ENCODE measurements around the gene MKNK1. TPM values are rescaled to one million over a fixed set of nuclear protein-coding genes. Genes with fewer than 3 reads are reported as not detected.

The MKNK1 gene
- total RNA-seq, 4 donors from 2014 or later = 15.8 to 39.1 (median 27.4) TPM

DNA sequence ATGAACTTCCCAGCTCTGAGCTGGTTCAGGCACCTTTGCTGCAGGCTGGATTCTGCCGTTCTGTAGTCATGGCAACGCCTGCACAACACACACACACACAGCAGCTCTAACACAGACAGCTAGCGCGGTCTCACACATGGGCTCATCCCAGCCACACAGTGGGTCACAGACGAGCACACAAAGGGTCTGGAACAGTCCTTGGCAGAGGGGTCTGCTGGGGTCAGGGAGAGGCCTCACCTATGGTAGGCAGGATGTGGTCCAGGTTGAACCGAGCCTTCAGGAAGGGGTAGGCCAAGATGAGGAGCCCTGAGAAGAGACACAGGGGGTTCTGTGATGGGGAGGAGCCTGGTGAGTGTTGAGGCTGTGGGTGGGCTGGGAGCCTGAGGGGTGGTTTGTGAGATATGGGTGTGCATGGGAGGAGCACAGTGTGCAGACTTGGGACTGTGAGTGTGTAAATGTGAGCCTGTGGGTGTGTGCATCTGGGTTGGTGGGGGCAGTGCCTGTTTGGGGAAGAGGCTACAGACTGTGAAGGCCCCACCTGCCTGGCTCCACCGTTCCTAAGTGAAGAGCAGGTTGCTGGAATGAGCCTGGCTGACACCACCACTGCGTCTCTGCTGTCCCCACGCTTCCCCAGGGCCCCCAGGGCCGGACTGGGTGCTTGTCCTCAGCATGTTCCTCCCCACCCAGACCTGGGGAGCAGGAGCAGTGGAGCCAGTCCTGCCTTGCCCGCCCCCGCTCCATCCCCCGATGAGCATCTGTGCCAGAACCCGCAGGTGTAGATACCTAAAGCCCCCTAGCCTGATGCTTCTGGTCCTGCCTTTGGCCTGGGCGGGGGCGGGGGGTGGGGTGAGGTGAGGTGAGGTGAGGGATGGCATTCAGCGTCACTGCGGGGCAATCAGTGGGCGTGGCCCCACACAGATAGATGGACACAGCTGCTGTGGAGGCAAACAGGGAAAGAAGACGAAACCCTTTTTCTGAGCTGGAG lies 54.1 kb downstream of the MKNK1 start:
- no peak overlapping the region for H3K27ac ChIP-seq
- peaks cover 28% of the 10 kb centered on the region for H3K27me3 ChIP-seq
- H3K4me3 ChIP-seq = no peak overlapping the region
- H3K4me1 ChIP-seq = peaks cover 11% of the 10 kb centered on the region
- TF ChIP-seq POLR2AphosphoS5 (IDR thresholded peaks at IDR 0.05) (no peak), EP300 (IDR thresholded peaks at IDR 0.05) (no peak), POLR2A (IDR thresholded peaks at IDR 0.05) (no peak)
- TF ChIP-seq, protein P1, sequence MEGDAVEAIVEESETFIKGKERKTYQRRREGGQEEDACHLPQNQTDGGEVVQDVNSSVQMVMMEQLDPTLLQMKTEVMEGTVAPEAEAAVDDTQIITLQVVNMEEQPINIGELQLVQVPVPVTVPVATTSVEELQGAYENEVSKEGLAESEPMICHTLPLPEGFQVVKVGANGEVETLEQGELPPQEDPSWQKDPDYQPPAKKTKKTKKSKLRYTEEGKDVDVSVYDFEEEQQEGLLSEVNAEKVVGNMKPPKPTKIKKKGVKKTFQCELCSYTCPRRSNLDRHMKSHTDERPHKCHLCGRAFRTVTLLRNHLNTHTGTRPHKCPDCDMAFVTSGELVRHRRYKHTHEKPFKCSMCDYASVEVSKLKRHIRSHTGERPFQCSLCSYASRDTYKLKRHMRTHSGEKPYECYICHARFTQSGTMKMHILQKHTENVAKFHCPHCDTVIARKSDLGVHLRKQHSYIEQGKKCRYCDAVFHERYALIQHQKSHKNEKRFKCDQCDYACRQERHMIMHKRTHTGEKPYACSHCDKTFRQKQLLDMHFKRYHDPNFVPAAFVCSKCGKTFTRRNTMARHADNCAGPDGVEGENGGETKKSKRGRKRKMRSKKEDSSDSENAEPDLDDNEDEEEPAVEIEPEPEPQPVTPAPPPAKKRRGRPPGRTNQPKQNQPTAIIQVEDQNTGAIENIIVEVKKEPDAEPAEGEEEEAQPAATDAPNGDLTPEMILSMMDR (IDR thresholded peaks at IDR 0.05) = no peak
- 27% methylated on average over 13 of the region's 20 CpGs for WGBS
- H3K36me3 ChIP-seq = no peaks in the 10 kb centered on the region
- H3K9me3 ChIP-seq = no peaks in the 10 kb centered on the region
- DNase-seq (ENCODE audit: low spot score in 2 of 2) = no peak

DNA sequence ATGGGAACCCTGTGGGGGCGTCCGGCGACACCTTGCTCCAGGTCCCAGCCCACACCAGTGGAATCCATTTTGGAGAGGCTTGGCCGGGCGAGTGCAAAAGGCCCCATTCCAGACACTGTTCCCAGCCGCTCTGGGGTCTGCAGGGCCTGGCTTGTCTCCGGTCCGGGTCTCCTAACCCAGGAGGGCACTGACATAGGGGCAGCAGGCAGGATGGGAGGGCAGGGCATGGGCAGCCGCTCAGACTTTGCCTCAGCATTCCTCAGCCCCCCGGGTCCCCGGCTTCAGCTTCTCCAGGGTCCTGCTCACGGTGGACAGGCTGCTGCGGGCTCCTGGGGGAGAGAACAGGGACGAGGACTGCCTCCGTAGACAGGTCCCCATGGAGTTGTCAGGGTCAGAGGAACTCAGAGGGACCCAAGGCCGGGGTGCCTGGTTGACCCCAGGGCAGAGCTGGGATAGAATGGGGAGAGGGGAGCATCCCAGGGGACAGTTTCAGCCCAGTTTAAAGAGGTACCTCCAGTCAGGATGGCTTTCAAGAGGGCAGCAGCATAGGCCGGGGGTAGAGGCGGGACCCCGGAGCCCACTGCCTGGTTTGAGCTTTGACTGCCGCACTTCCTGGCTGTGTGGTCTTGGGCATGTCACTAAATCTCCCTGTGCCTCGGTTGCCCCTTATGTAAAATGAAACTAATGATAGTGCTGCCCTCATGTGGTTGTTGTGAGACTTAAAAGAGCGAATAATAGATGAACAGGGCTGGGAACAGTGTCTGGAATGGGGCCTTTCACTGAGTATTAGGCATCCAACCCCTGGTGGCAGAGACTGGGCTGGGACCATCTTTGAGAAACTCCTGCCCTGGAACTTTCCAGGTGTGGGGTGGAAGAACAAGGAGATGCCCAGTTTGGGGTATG lies 56.3 kb downstream of the MKNK1 start:
- H3K9me3 ChIP-seq = no peaks in the 10 kb centered on the region
- no peak overlapping the region for H3K27ac ChIP-seq
- no peak for DNase-seq (ENCODE audit: low spot score in 2 of 2)
- no peak overlapping the region for H3K4me3 ChIP-seq
- TF ChIP-seq POLR2AphosphoS5 (IDR thresholded peaks at IDR 0.05) (no peak), EP300 (IDR thresholded peaks at IDR 0.05) (no peak), POLR2A (IDR thresholded peaks at IDR 0.05) (no peak)
- TF ChIP-seq, protein P1 (IDR thresholded peaks at IDR 0.05) = no peak
- H3K27me3 ChIP-seq = peaks cover 50% of the 10 kb centered on the region
- WGBS = 71% methylated on average over 15 of the region's 22 CpGs
- H3K36me3 ChIP-seq = no peaks in the 10 kb centered on the region
- peaks cover 15% of the 10 kb centered on the region for H3K4me1 ChIP-seq

DNA sequence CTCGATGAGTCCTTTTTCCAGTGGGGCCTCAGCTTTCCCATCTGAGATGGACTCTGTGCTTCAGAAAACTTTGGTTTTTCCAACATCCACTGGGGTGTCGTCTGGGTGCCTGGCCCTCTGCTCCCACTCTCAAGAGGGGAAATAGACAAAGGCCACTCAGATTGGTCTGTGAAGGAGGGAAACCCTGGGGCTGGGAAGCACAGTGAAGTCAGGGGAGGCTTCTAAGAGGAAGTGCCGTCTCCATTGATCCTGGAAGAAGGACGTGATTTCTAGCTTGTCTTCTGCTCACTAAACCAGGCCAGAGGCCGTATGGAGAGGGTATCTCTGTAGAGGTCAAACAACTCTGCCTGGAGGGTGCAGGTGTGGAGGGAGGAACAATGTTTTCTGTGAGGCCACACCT lies 57.9 kb downstream of the MKNK1 start:
- no peak for DNase-seq (ENCODE audit: low spot score in 2 of 2)
- Histone ChIP-seq H3K36me3 (no peaks in the 10 kb centered on the region), H3K27me3 (peaks cover 50% of the 10 kb centered on the region), H3K4me3 (no peak overlapping the region), H3K9me3 (no peaks in the 10 kb centered on the region), H3K4me1 (peaks cover 15% of the 10 kb centered on the region), H3K27ac (no peak overlapping the region)
- no peak for TF ChIP-seq POLR2AphosphoS5 (IDR thresholded peaks at IDR 0.05)
- TF ChIP-seq EP300 (IDR thresholded peaks at IDR 0.05) = no peak
- TF ChIP-seq, protein P1 (IDR thresholded peaks at IDR 0.05) = no peak
- no peak for TF ChIP-seq POLR2A (IDR thresholded peaks at IDR 0.05)
- WGBS = 74% methylated on average over 5 of the region's 5 CpGs

DNA sequence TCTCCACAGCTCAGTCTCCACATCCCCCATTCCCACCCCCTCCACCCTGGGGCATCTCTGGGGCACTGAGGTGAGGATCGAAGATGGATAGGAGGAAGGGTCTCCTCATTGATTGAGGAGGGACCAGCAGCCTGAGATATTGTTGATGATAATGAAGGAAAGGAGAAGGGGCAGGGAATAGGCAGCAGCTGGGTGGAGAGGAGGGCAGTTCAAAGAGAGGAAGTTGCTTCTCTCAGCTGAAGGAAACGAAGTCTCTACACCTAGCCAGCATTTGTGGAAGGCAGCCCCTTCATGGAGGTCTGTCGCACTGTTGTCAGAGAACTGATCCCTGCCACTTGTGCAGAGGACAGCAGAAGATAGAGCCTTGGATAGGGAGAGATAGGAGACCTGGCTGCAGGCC lies 58.3 kb downstream of the MKNK1 start:
- peaks cover 15% of the 10 kb centered on the region for H3K4me1 ChIP-seq
- H3K27me3 ChIP-seq = peaks cover 47% of the 10 kb centered on the region
- WGBS = 78% methylated on average over 3 of the region's 3 CpGs
- H3K4me3 ChIP-seq = no peak overlapping the region
- no peaks in the 10 kb centered on the region for H3K9me3 ChIP-seq
- H3K27ac ChIP-seq = no peak overlapping the region
- no peaks in the 10 kb centered on the region for H3K36me3 ChIP-seq
- DNase-seq (ENCODE audit: low spot score in 2 of 2) = no peak
- TF ChIP-seq, protein P1 (IDR thresholded peaks at IDR 0.05) = no peak

Measured in suprapubic skin (tissue), 4 donors.